ENCODE data around the gene RNF123. TPM values are rescaled to one million over a fixed set of nuclear protein-coding genes. Genes with fewer than 3 reads are reported as not detected.

RNF123 gene
- total RNA-seq, 2 experiments from 2014 or later, result 20.3 to 21.5 TPM

- Mint-ChIP-seq H3K4me1 (ENCODE audit: low read depth) (no peaks in the 10 kb centered on the region), H3K27me3 (ENCODE audit: low read depth) (no peaks in the 10 kb centered on the region), H3K4me3 (no peak overlapping the region), H3K36me3 (ENCODE audit: low read depth) (no peaks in the 10 kb centered on the region), H3K27ac (no peak overlapping the region), H3K9me3 (no peaks in the 10 kb centered on the region)
- DNase-seq, result no peak
- intact Hi-C loops (cut with micrococcal nuclease), result no loop called here
- CTCF ChIA-PET, result no interaction called here
Observed at GRCh38 chr3:49662021-49662420, 27.3 kb upstream of the RNF123 start.

GRCh38 chr3:49662720-49663413 lies 26.5 kb upstream of the RNF123 start:
- H3K27ac Mint-ChIP-seq, result no peak overlapping the region

DNA sequence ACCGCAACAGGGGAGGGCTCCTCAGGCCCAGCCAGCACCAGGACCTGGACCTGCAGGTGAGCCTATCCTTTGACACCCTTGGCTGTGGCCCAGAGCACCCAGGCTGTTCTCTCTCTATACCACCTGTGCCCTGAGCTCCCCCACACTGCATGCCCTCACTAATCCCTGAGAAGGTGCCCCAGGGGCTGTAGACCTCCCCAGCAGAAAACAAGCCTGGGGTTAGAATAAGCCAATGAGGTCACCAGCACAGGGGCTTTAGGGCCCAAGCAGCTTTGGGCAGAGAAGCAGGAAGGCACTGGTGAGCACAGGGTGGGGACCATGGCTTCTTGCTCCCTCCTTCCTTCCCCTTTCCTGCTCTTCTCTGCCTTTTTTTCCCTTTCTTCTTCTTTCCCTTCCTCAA lies 25.5 kb upstream of the RNF123 start:
- no peak for DNase-seq
- H3K27me3 Mint-ChIP-seq (ENCODE audit: low read depth), result no peaks in the 10 kb centered on the region
- H3K4me1 Mint-ChIP-seq (ENCODE audit: low read depth), result no peaks in the 10 kb centered on the region
- no peak overlapping the region for H3K27ac Mint-ChIP-seq
- no peaks in the 10 kb centered on the region for H3K9me3 Mint-ChIP-seq
- H3K36me3 Mint-ChIP-seq (ENCODE audit: low read depth), result no peaks in the 10 kb centered on the region
- intact Hi-C loops (cut with micrococcal nuclease), result no loop called here
- CTCF ChIA-PET, result interaction anchor here (1.3 kb wide), 1 partner anchor 124 kb away, joined by 6 read pairs; no protein-coding TSS in a partner anchor
- H3K4me3 Mint-ChIP-seq, result no peak overlapping the region

More at GRCh38 chr3:49662720-49663413, 26.5 kb upstream of the RNF123 start:
- intact Hi-C loops (cut with micrococcal nuclease), result no loop called here
- no peak for DNase-seq
- CTCF ChIA-PET, result interaction anchor here (1.3 kb wide), 1 partner anchor 123 kb away, joined by 6 read pairs; no protein-coding TSS in a partner anchor
- Mint-ChIP-seq H3K4me3 (no peak overlapping the region), H3K27me3 (ENCODE audit: low read depth) (no peaks in the 10 kb centered on the region), H3K36me3 (ENCODE audit: low read depth) (no peaks in the 10 kb centered on the region), H3K9me3 (no peaks in the 10 kb centered on the region), H3K4me1 (ENCODE audit: low read depth) (no peaks in the 10 kb centered on the region)

DNA sequence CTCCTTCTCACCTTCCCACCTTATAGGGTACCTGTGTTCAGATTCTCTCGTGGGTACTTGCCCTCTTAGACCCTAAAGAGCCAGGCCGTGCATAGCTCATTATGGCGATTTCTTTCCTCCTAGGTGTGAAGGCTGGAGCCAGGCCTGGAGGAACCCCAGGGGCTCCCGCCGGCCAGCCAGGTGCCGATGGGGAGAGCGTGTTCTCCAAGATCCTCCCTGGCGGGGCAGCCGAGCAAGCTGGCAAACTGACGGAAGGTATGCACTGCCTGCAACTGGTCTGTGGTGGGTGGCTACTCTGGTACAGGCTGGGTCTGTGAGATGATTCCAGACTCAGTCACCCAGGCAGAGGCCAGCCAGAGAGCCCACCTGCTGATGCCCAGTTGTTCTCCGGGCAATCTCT lies 25.1 kb upstream of the RNF123 start:
- Mint-ChIP-seq H3K4me3 (no peak overlapping the region), H3K27me3 (ENCODE audit: low read depth) (no peaks in the 10 kb centered on the region), H3K4me1 (ENCODE audit: low read depth) (no peaks in the 10 kb centered on the region), H3K27ac (no peak overlapping the region), H3K36me3 (ENCODE audit: low read depth) (no peaks in the 10 kb centered on the region), H3K9me3 (no peaks in the 10 kb centered on the region)
- CTCF ChIA-PET, result interaction anchor here (1.3 kb wide), 1 partner anchor 124 kb away, joined by 6 read pairs; no protein-coding TSS in a partner anchor
- DNase-seq, result no peak
- intact Hi-C loops (cut with micrococcal nuclease), result no loop called here

GRCh38 chr3:49665822-49666519 lies 23.4 kb upstream of the RNF123 start:
- intact Hi-C loops (cut with micrococcal nuclease), result no loop called here
- Mint-ChIP-seq H3K27me3 (ENCODE audit: low read depth) (no peaks in the 10 kb centered on the region), H3K4me1 (ENCODE audit: low read depth) (no peaks in the 10 kb centered on the region), H3K4me3 (no peak overlapping the region), H3K9me3 (no peaks in the 10 kb centered on the region), H3K36me3 (ENCODE audit: low read depth) (no peaks in the 10 kb centered on the region), H3K27ac (no peak overlapping the region)
- no peak for DNase-seq
- CTCF ChIA-PET, result interaction anchor here (0.6 to 2.1 kb wide), 3 partner anchors 13 to 542 kb away, joined by 3 to 10 read pairs (median 4); no protein-coding TSS in a partner anchor

GRCh38 chr3:49666592-49666991 lies 22.8 kb upstream of the RNF123 start:
- Mint-ChIP-seq H3K27me3 (ENCODE audit: low read depth) (no peaks in the 10 kb centered on the region), H3K4me3 (no peak overlapping the region), H3K27ac (no peak overlapping the region), H3K4me1 (ENCODE audit: low read depth) (no peaks in the 10 kb centered on the region), H3K9me3 (no peaks in the 10 kb centered on the region), H3K36me3 (ENCODE audit: low read depth) (no peaks in the 10 kb centered on the region)
- CTCF ChIA-PET, result interaction anchor here (1.5 to 2.1 kb wide), 2 partner anchors 14 to 127 kb away, joined by 3 to 10 read pairs; no protein-coding TSS in a partner anchor
- DNase-seq, result no peak
- intact Hi-C loops (cut with micrococcal nuclease), result no loop called here

DNA sequence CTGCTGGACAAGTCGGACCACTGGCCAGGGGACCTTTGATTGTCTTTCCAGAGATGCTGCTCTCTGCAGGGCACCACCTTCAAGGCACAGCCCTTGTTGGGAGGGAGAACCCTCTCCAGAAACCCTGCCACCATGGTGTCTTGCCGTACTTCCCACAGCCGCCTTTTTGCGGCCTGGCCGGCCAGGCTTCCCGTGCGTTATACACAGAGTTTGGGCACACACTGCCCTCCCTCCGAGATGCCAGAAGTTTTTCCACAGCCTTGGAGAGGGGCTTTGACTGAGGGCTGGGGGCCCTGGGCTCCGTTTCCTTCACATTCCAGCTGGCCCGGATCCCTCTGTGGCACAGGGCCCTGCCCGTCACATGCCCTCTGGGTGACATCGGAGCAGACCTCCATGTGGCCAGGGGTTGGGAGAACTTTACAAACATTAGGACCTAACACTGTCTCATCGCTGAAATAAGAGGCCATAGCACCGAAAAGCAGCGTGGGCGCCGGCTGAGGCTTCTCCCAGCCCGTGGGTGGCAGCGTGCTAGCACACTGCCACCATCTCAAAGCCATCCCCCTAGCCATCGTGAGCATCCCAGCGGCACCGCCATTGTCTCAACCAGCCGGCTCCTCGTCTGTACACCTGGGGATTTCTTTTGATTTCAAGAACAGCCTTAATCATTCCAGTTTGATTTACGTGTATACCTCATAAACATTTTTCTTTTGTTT lies 21.5 kb upstream of the RNF123 start:
- Mint-ChIP-seq H3K4me3 (no peak overlapping the region), H3K27me3 (ENCODE audit: low read depth) (no peaks in the 10 kb centered on the region), H3K27ac (no peak overlapping the region), H3K4me1 (ENCODE audit: low read depth) (peaks cover 7% of the 10 kb centered on the region), H3K9me3 (no peaks in the 10 kb centered on the region), H3K36me3 (ENCODE audit: low read depth) (no peaks in the 10 kb centered on the region)
- no peak for DNase-seq
- CTCF ChIA-PET, result interaction anchor here (2.1 kb wide), 1 partner anchor 128 kb away, joined by 10 read pairs; no protein-coding TSS in a partner anchor
- intact Hi-C loops (cut with micrococcal nuclease), result no loop called here

DNA sequence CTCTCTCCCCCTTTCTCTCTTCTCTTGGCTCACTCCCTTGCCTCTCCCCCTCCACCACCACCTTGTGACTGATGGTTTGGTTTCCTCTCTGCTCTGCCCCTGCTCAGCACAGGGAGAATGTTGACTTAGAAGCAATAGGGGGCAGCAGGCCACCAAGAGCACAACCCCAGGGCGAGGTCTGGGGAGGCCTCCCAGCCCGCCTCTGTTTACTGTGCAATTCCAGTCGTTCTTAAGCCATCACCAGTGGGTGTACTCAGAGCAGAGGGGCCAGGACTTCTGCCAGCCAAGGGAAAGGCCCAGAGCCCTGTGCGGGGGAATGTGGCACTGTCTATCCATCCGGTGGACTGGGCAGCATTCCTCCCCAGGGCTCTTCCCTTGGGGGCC lies 21.0 kb upstream of the RNF123 start:
- H3K36me3 Mint-ChIP-seq (ENCODE audit: low read depth), result no peaks in the 10 kb centered on the region

DNA sequence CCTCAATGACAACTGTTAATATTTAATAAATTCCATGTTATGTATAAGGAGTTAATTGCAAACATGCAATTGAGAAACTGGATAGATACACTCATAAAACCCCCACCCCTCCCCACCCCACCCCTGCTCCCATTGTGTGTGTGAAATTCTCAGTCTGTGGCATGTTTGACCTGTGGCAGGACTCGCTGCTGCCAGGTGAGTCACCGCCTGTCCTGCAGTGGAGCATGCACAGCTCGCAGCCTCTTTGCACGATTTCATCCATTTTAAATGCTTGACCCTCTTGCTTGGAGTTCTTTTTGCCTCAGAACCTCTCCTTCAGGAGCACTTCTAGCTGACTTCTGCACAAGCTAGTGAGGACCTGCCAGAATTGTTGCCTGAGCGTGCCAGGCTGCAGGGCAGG lies 20.5 kb upstream of the RNF123 start:
- intact Hi-C loops (cut with micrococcal nuclease), result no loop called here
- Mint-ChIP-seq H3K4me1 (ENCODE audit: low read depth) (peaks cover 12% of the 10 kb centered on the region), H3K4me3 (no peak overlapping the region), H3K27me3 (ENCODE audit: low read depth) (no peaks in the 10 kb centered on the region), H3K9me3 (no peaks in the 10 kb centered on the region), H3K27ac (no peak overlapping the region), H3K36me3 (ENCODE audit: low read depth) (no peaks in the 10 kb centered on the region)
- DNase-seq, result no peak
- CTCF ChIA-PET, result interaction anchor here (1.1 to 5.4 kb wide), 2 partner anchors 102 to 130 kb away, joined by 3 to 171 read pairs; no protein-coding TSS in a partner anchor

More for the DNA sequence above, 21.0 kb upstream of the RNF123 start:
- intact Hi-C loops (cut with micrococcal nuclease), result no loop called here
- Mint-ChIP-seq H3K27me3 (ENCODE audit: low read depth) (no peaks in the 10 kb centered on the region), H3K27ac (no peak overlapping the region), H3K4me3 (no peak overlapping the region), H3K4me1 (ENCODE audit: low read depth) (peaks cover 10% of the 10 kb centered on the region), H3K9me3 (no peaks in the 10 kb centered on the region)
- CTCF ChIA-PET, result interaction anchor here (2.1 to 5.4 kb wide), 2 partner anchors 129 kb away, joined by 10 to 171 read pairs; no protein-coding TSS in a partner anchor
- no peak for DNase-seq

DNA sequence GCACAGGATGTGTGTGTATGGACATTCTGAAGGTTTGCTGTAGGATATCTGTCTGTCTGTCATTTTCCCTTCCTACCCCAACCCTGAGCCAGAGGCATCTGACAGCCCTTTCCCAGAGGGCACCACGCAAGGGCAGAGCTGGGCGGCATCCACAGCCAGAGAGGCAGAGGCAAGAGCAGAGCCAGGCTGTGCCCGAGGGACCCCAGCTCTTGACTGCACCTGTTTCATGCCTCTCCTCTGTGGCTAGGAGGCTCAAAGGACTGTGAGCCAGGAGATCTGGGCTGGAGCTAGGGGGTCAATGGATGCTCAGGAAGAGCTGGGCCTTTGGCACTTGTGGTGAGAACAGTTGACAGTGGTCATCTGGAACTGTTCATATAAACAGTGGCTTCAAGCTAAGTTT lies 20.0 kb upstream of the RNF123 start:
- Mint-ChIP-seq H3K27me3 (ENCODE audit: low read depth) (no peaks in the 10 kb centered on the region), H3K36me3 (ENCODE audit: low read depth) (no peaks in the 10 kb centered on the region), H3K9me3 (no peaks in the 10 kb centered on the region), H3K4me1 (ENCODE audit: low read depth) (peaks cover 12% of the 10 kb centered on the region), H3K4me3 (no peak overlapping the region), H3K27ac (no peak overlapping the region)
- no peak for DNase-seq
- intact Hi-C loops (cut with micrococcal nuclease), result no loop called here
- CTCF ChIA-PET, result interaction anchor here (1.1 to 5.4 kb wide), 2 partner anchors 102 to 130 kb away, joined by 3 to 171 read pairs; no protein-coding TSS in a partner anchor

DNA sequence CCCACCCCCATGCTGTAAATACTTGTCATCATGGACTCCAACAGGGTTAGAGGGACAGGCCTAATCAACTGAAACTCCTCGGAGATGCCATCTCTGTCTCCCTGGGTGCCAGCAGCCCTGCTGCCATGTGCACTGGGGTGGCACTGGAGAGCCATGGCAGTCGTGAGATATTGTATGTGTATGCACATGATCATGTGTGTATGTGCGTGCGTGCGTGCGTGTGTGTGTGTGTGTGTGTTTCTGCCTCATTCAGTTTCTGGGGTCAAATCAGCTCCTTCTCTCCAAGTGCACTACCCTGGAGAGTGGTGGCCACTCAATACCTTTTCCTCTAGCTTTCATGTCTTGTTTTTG lies 18.4 kb upstream of the RNF123 start:
- intact Hi-C loops (cut with micrococcal nuclease), result loop anchor here (1.0 to 10.0 kb wide), 8 partner anchors 68 to 649 kb away; partner anchors contain the start of genes NDUFAF3, QRICH1 and USP4
- peaks cover 25% of the 10 kb centered on the region for H3K4me1 Mint-ChIP-seq (ENCODE audit: low read depth)
- CTCF ChIA-PET, result interaction anchor here (0.6 to 5.4 kb wide), 12 partner anchors 11 to 171 kb away, joined by 3 to 171 read pairs (median 4); partner anchors contain the start of gene BSN
- peaks cover 5% of the 10 kb centered on the region for H3K36me3 Mint-ChIP-seq (ENCODE audit: low read depth)
- H3K9me3 Mint-ChIP-seq, result no peaks in the 10 kb centered on the region
- no peak overlapping the region for H3K27ac Mint-ChIP-seq
- DNase-seq, result no peak
- no peak overlapping the region for H3K4me3 Mint-ChIP-seq
- no peaks in the 10 kb centered on the region for H3K27me3 Mint-ChIP-seq (ENCODE audit: low read depth)
